Osteoblast (primary cell): ENCODE results near the gene ENOX1. TPM values are rescaled to one million over a fixed set of nuclear protein-coding genes. Genes with fewer than 3 reads are reported as not detected.

ENCODE experiments used
- DNase-seq: peaks from one replicate; pipeline ENCODE4 v3.0.0; 2011; ENCODE audit warnings: low spot score, mixed read lengths; ENCODE audit not compliant: insufficient read length; ENCODE audit errors: missing footprints
- H2AFZ ChIP-seq: 2 replicates; pipeline ENCODE4 v1.6.0; 2011; ENCODE audit warnings: mild to moderate bottlenecking, low read length
- H3K27ac ChIP-seq: 2 replicates; pipeline ENCODE4 v1.5.1; 2011; ENCODE audit warnings: mild to moderate bottlenecking, low read depth, low read length, moderate library complexity
- H3K27me3 ChIP-seq: 2 replicates; pipeline ENCODE4 v1.6.0; 2012; ENCODE audit warnings: mild to moderate bottlenecking, control low read depth, inconsistent platforms, low read length, moderate library complexity; ENCODE audit not compliant: insufficient read depth
- H3K36me3 ChIP-seq: 2 replicates; pipeline ENCODE4 v1.5.1; 2011; ENCODE audit warnings: mild to moderate bottlenecking, low read length, control low read depth, moderate library complexity; ENCODE audit not compliant: insufficient read depth
- H3K4me1 ChIP-seq: 2 replicates; pipeline ENCODE4 v1.5.1; 2011; ENCODE audit warnings: mild to moderate bottlenecking, low read length, control low read depth, moderate library complexity; ENCODE audit not compliant: insufficient read depth
- H3K4me2 ChIP-seq: 2 replicates; pipeline ENCODE4 v1.6.0; 2011; ENCODE audit warnings: mild to moderate bottlenecking, low read length; ENCODE audit not compliant: insufficient read depth
- H3K4me3 ChIP-seq: fragments of 200-600 bp; sonication (generic); 3 replicates; pipeline ENCODE4 v1.5.1; 2012; ENCODE audit warnings: mild to moderate bottlenecking, low read length, inconsistent platforms; ENCODE audit not compliant: insufficient read depth
- H3K79me2 ChIP-seq: 2 replicates; pipeline ENCODE4 v1.6.0; 2012; ENCODE audit warnings: mild to moderate bottlenecking, low read length, control low read depth, inconsistent platforms; ENCODE audit not compliant: insufficient read depth
- H3K9me3 ChIP-seq: 2 replicates; pipeline ENCODE4 v1.5.1; 2011; ENCODE audit warnings: low read depth, low read length, control low read depth
- H4K20me1 ChIP-seq: 2 replicates; pipeline ENCODE4 v1.6.0; 2012; ENCODE audit warnings: mild to moderate bottlenecking, low read length, control low read depth; ENCODE audit not compliant: insufficient read depth
- CTCF ChIP-seq: IDR thresholded peaks from 2 replicates; pipeline ENCODE4 v1.5.1; 2011; ENCODE audit warnings: mild to moderate bottlenecking, low read depth, low read length, moderate library complexity; ENCODE audit errors: extremely low read depth
- total RNA-seq: library from RNA; depleted of rRNA; stranded (reverse); fragments of >200 nt; gene quantifications from 2 replicates; pipeline ENCODE4 v1.2.3, GENCODE V29; 2012

Gene ENOX1
- total RNA-seq, 1 donor = 5.4 TPM

- Histone ChIP-seq H2AFZ (no peak overlapping the region), H3K9me3 (no peaks in the 10 kb centered on the region), H3K4me3 (no peak overlapping the region), H3K27ac (no peak overlapping the region), H3K79me2 (no peaks in the 10 kb centered on the region), H3K36me3 (no peaks in the 10 kb centered on the region), H3K27me3 (no peaks in the 10 kb centered on the region), H3K4me2 (no peak overlapping the region), H3K4me1 (no peaks in the 10 kb centered on the region), H4K20me1 (no peaks in the 10 kb centered on the region)
- no peak for TF ChIP-seq CTCF
- no peak for DNase-seq
These were observed 358.1 kb downstream of the ENOX1 start for GRCh38 chr13:43428545-43429296.

GRCh38 chr13:43426355-43426754 is 360.4 kb downstream of the ENOX1 start:
- no peaks in the 10 kb centered on the region for H3K36me3 ChIP-seq
- no peaks in the 10 kb centered on the region for H3K9me3 ChIP-seq
- H2AFZ ChIP-seq = no peak overlapping the region
- no peaks in the 10 kb centered on the region for H3K27me3 ChIP-seq
- H3K79me2 ChIP-seq = no peaks in the 10 kb centered on the region
- TF ChIP-seq CTCF = no peak
- no peak overlapping the region for H3K4me2 ChIP-seq
- DNase-seq = no peak
- H4K20me1 ChIP-seq = no peaks in the 10 kb centered on the region
- H3K27ac ChIP-seq = no peak overlapping the region
- H3K4me3 ChIP-seq = no peak overlapping the region
- H3K4me1 ChIP-seq = no peaks in the 10 kb centered on the region

DNA sequence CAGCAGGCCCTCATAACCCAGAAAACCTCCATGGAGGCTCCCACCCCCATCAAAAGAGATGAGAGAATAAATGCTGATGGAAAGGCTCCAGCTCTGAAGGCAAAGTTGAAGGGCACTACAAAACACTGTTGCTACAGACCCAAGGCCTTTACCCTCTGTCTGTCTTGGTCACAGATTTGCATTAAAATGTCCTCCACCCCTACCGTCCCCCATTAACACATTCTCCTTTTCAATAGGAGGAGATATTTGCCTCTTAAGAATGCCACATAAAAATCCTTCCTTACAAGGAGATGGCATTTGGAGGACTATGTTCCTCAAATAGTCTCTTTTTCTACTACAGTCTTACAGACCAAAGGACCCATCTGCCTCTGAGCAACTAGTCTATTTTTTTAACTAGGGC is 361.5 kb downstream of the ENOX1 start:
- no peak overlapping the region for H2AFZ ChIP-seq
- no peaks in the 10 kb centered on the region for H3K4me1 ChIP-seq
- no peaks in the 10 kb centered on the region for H4K20me1 ChIP-seq
- DNase-seq = no peak
- no peak overlapping the region for H3K27ac ChIP-seq
- no peaks in the 10 kb centered on the region for H3K36me3 ChIP-seq
- H3K4me3 ChIP-seq = no peak overlapping the region
- H3K79me2 ChIP-seq = no peaks in the 10 kb centered on the region
- H3K27me3 ChIP-seq = no peaks in the 10 kb centered on the region
- TF ChIP-seq CTCF = no peak
- no peaks in the 10 kb centered on the region for H3K9me3 ChIP-seq
- H3K4me2 ChIP-seq = no peak overlapping the region

- H3K4me2 ChIP-seq = no peak overlapping the region
- H3K27ac ChIP-seq = no peak overlapping the region
- no peak for TF ChIP-seq CTCF
- H3K4me1 ChIP-seq = no peaks in the 10 kb centered on the region
- no peak overlapping the region for H3K4me3 ChIP-seq
- no peaks in the 10 kb centered on the region for H4K20me1 ChIP-seq
- H3K27me3 ChIP-seq = no peaks in the 10 kb centered on the region
- H3K36me3 ChIP-seq = no peaks in the 10 kb centered on the region
- no peaks in the 10 kb centered on the region for H3K79me2 ChIP-seq
- H3K9me3 ChIP-seq = no peaks in the 10 kb centered on the region
- DNase-seq = no peak
- H2AFZ ChIP-seq = no peak overlapping the region
These were observed 362.4 kb downstream of the ENOX1 start for GRCh38 chr13:43424412-43424811.
